ENCODE measurements around the gene TRMT11. TPM values are rescaled to one million over a fixed set of nuclear protein-coding genes. Genes with fewer than 3 reads are reported as not detected.

The TRMT11 gene
- polyA plus RNA-seq, 3 donors = 2.1 to 3.3 (median 2.1) TPM

- Histone ChIP-seq H3K4me1 (ENCODE audit: control insufficient read depth in 1 of 2, insufficient read depth in 2 of 2, low read length in 2 of 2) (peaks cover 15 to 16% of the 10 kb centered on the region in 2 donors), H3K27ac (ENCODE audit: low read depth in 1 of 2, low read length in 2 of 2) (no peak overlapping the region), H3K4me2 (replicated peaks; ENCODE audit: extremely low read depth, low read length, poor library complexity, severe bottlenecking) (no peak overlapping the region), H3K36me3 (replicated peaks in 1 of 2; ENCODE audit: control insufficient read depth in 1 of 2, insufficient read depth in 2 of 2, low read length in 2 of 2) (peaks cover 6 to 32% of the 10 kb centered on the region in 2 donors), H3K4me3 (replicated peaks in 1 of 3; ENCODE audit: low read depth in 2 of 3, low read length in 3 of 3) (no peak overlapping the region), H3K27me3 (ENCODE audit: control insufficient read depth in 2 of 2, insufficient read depth in 2 of 2, low read length in 2 of 2) (no peaks in the 10 kb centered on the region), H3K9me3 (replicated peaks in 1 of 2; ENCODE audit: control insufficient read depth in 1 of 2, insufficient read depth in 1 of 2, low read length in 2 of 2) (no peaks in the 10 kb centered on the region), H3K9ac (ENCODE audit: insufficient read depth, low read length, poor library complexity, severe bottlenecking) (no peak overlapping the region), H3K79me2 (ENCODE audit: insufficient read depth, low read length) (peaks cover 9% of the 10 kb centered on the region), H4K20me1 (ENCODE audit: insufficient read depth, low read length) (no peaks in the 10 kb centered on the region), H2AFZ (ENCODE audit: insufficient read depth, low read depth, low read length, poor library complexity, severe bottlenecking) (no peak overlapping the region)
- H3K27ac Mint-ChIP-seq = no peak overlapping the region
- H3K4me3 Mint-ChIP-seq = no peak overlapping the region
- DNase-seq = no peak
- intact Hi-C loops (cut with micrococcal nuclease) = loop anchor here in 1 of 2 donors (10.0 kb wide), 1 partner anchor 670 kb away; no protein-coding TSS in a partner anchor
- H3K27me3 Mint-ChIP-seq (ENCODE audit: low read depth in 3 of 3) = no peaks in the 10 kb centered on the region
- H3K4me1 Mint-ChIP-seq = peaks cover 5% of the 10 kb centered on the region
- no peak for TF ChIP-seq CTCF (IDR thresholded peaks at IDR 0.05)
- H3K36me3 Mint-ChIP-seq = peaks cover 4 to 5% of the 10 kb centered on the region in 2 donors
- WGBS (ENCODE audit: insufficient coverage) = no CpG with 5 or more reads among the region's 2 CpGs
- no peaks in the 10 kb centered on the region for H3K9me3 Mint-ChIP-seq
These were observed 2.0 kb upstream of the TRMT11 start for GRCh38 chr6:125984311-125984710.

GRCh38 chr6:125985522-125985921 lies 818 bp upstream of the TRMT11 start:
- Histone ChIP-seq H4K20me1 (ENCODE audit: insufficient read depth, low read length) (no peaks in the 10 kb centered on the region), H3K27me3 (ENCODE audit: control insufficient read depth in 2 of 2, insufficient read depth in 2 of 2, low read length in 2 of 2) (no peaks in the 10 kb centered on the region), H2AFZ (ENCODE audit: insufficient read depth, low read depth, low read length, poor library complexity, severe bottlenecking) (peak overlapping the region; percentile 89), H3K27ac (ENCODE audit: low read depth in 1 of 2, low read length in 2 of 2) (no peak overlapping the region), H3K9ac (ENCODE audit: insufficient read depth, low read length, poor library complexity, severe bottlenecking) (no peak overlapping the region), H3K4me3 (replicated peaks in 1 of 3; ENCODE audit: low read depth in 2 of 3, low read length in 3 of 3) (peak overlapping the region in 1 of 3 experiments; percentile 88), H3K4me2 (replicated peaks; ENCODE audit: extremely low read depth, low read length, poor library complexity, severe bottlenecking) (peak overlapping the region; percentile 88), H3K36me3 (replicated peaks in 1 of 2; ENCODE audit: control insufficient read depth in 1 of 2, insufficient read depth in 2 of 2, low read length in 2 of 2) (peaks cover 4 to 23% of the 10 kb centered on the region in 2 donors), H3K9me3 (replicated peaks in 1 of 2; ENCODE audit: control insufficient read depth in 1 of 2, insufficient read depth in 1 of 2, low read length in 2 of 2) (no peaks in the 10 kb centered on the region), H3K79me2 (ENCODE audit: insufficient read depth, low read length) (peaks cover 15% of the 10 kb centered on the region), H3K4me1 (ENCODE audit: control insufficient read depth in 1 of 2, insufficient read depth in 2 of 2, low read length in 2 of 2) (peaks cover 15 to 16% of the 10 kb centered on the region in 2 donors)
- no peak for DNase-seq
- intact Hi-C loops (cut with micrococcal nuclease) = loop anchor here (5.0 to 10.0 kb wide), 2 partner anchors 671 to 1127 kb away; no protein-coding TSS in a partner anchor
- WGBS (ENCODE audit: insufficient coverage) = 80% methylated on average over 1 of the region's 4 CpGs
- Mint-ChIP-seq H3K36me3 (no peaks in the 10 kb centered on the region), H3K4me3 (no peak overlapping the region), H3K4me1 (peaks cover 8% of the 10 kb centered on the region), H3K27me3 (ENCODE audit: low read depth in 3 of 3) (no peaks in the 10 kb centered on the region), H3K9me3 (no peaks in the 10 kb centered on the region), H3K27ac (no peak overlapping the region)
- TF ChIP-seq CTCF (IDR thresholded peaks at IDR 0.05) = no peak
